EL (cell line): Measurements from ENCODE around the gene LNPEP.
"Not testable (repeated sequence)": the region's sequence is repeated elsewhere in the genome, so short reads cannot be mapped to it uniquely, and the experiment has no call there.

ENCODE experiments used
- DNase-seq: peaks from one replicate; pipeline ENCODE4 v3.0.0-alpha.2; 2016

The LNPEP gene

DNA sequence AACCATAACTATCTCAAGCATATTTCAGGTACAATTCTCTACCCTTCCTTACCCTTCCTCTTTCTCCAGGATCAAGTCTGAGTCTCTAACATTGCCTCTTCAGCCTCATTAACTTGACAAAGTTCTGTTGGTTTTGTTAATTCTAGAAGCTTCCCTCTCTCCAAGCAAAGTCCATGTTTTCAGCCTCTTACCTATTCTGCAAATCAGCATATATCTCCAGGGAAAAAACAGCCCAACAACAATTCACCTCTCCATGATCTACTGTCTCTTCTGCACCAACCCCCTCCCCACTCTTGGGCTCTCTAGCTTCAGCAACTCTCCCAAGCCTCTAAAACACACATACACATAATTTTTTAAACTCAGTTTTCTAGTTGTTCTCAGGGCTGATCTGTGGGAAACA, 134.4 kb downstream of the LNPEP start:
- no peak for DNase-seq

GRCh38 chr5:97071101-97071500, 135.2 kb downstream of the LNPEP start:
- DNase-seq = peak; percentile 50

- DNase-seq = no peak
Measured at GRCh38 chr5:97071993-97072392, 136.1 kb downstream of the LNPEP start.

DNA sequence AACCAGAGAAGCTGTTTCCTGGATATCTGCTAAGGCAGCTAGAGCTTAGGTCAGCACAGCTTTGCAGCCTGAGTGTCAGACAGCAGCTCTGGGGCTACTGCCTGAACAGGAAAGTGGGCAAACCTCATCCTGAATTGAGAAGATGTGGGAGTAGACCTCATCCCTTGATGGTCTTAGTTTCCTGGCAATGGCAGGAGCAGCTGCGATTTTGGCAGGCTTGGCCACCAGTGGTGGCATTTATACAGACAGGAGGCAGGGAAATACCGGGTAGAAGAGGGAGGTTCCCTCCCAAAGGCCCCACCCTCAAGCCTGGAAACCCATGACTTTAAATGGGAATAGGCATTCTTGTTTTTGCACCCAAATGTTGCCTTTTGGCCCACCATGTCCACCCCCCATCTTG, 136.8 kb downstream of the LNPEP start:
- DNase-seq = no peak

DNA sequence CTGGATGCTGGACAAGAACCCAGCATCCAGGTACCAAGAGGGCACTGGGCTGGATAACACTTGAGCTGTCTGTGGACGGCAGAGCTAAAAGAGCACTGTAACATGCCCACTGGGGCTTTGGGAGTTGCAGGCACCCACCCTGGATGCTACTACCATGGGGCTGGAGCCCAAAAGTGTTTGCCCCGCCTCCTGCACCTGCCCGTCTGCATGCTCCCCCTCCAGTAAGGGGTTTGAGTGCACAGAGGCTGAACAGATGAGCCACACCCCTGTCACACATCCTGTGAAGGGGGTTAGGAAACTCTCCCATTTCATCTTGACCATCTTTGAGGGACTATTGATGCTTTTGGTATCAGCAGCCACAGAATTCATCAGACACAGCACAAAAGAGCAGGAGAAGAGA, 137.5 kb downstream of the LNPEP start:
- DNase-seq = no peak

GRCh38 chr5:97074859-97075489, 139.1 kb downstream of the LNPEP start:
- DNase-seq = no peak

DNA sequence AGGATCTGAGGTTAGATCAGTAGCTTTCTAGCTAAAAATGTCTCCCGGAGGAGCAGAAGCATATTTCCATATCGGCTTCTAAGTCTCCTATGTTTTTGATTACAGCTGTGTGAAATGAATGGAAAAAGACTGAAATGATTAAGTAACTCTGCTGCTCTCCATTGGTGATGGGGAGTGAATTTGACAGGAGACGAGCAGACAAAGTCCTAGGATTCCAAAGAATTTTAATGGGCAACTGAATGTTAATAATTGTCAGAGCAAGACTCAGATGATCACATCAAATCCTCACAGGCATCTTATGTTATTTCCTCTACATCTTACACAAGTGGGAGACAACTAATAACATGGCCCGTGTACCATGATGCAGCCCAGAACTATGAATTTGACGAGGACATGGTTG, 139.8 kb downstream of the LNPEP start:
- DNase-seq = no peak

- DNase-seq = no peak
Measured at GRCh38 chr5:97076098-97076497, 140.2 kb downstream of the LNPEP start.

DNA sequence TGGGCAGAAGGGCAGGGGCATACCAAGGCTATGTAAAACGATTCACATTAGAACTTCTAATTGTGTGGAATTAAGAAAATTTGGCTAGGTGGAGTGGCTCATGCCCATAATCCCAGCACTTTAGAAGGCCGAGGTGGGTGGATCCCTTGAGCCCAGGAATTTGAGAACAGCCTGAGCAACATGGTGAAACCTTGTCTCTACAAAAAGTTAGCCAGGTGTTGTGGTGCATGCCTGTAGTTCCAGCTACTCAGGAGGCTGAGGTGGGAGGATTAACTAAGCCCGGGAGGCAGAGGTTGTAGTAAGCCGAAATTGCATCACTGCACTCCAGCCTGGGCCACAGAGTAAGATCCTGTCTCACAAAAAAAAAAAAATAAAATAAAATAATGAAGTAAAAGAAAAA, 141.4 kb downstream of the LNPEP start:
- DNase-seq = no peak

DNA sequence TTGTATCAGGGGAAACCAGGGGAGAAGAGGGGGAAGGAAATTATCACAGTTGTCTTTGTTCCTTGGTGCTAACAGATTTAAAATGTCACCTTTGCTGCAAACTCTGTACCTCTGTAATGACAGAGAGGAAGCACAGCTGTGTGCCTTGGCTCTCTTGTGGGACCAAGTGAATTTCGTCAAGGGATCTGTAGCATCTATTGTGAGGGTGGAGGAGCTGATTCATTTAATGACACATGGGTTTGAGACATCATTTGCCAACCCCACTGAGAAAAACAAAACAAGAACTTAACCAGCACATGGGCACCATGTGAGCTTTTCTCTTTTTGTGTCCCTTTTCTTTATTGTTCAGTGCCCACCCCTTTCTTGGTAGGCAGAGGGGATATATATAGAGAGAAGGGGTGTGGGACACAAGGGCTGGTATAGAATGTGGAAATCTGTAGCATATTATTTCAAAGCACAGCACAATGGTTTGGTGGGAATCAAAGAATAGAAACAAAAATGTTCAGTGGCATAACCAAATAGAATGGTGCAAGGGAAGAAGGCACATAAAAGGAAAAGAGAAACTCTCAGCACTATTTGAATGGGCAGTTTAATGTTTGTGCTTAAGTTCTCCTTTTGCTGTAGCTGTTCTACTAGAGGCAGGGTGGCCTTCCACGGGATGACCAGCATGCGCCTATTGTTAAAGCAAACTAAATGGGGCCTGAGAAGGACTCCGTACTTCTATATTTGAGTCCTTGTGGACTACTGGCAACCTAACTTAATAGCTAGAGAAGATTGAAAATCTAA, 143.3 kb downstream of the LNPEP start:
- peak; percentile 8 for DNase-seq

- not testable (repeated sequence) for DNase-seq
Measured at GRCh38 chr5:97084782-97085458, 149.0 kb downstream of the LNPEP start.

- DNase-seq = no peak
Measured at GRCh38 chr5:97085459-97086181, 149.7 kb downstream of the LNPEP start.
